ENCODE measurements around the gene TNFRSF11A. TPM values are rescaled to one million over a fixed set of nuclear protein-coding genes. Genes with fewer than 3 reads are reported as not detected.

The TNFRSF11A gene
- total RNA-seq, 2 experiments from 2014 or later = 1.7 TPM

DNA sequence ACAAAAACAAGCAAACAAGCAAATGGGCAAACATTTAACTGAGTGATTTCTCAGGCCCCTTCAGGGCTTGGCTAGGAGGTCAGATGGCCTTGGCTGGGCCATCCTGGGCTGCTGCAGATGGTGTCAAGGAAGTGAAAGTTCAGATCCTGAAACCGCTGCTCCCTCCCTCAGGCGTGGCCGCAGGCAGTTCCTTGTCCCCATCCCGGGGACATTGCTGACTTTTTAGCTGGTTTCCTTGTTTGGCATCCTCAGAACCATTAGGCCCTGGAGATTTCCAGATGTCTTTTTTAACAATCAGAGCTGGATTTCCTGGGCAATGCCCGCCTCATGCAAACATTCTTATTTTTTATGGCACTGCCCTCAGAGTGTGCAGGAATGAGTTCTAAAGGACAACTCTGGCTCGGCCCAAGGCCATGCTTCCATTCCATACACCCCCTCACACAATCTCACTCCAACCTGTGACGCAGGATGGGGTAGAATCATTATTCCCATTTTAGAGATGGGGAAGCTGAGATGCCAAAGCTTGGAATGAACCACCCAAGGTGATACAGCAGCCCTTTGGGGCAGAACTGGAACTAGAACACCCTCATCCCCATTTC lies 111.6 kb downstream of the TNFRSF11A start:
- intact Hi-C loops (cut with DNase I, micrococcal nuclease) = no loop called here
- ATAC-seq (ENCODE audit: poor library complexity) = no peak
- ChIA-PET POLR2A (no interaction called here), CTCF (interaction anchor here (0.5 to 1.1 kb wide), 3 partner anchors 11 to 994 kb away, joined by 3 to 4 read pairs (median 3); no protein-coding TSS in a partner anchor)
- H3K4me1 Mint-ChIP-seq (ENCODE audit: low read depth) = no peaks in the 10 kb centered on the region
- TF ChIP-seq, protein P1, sequence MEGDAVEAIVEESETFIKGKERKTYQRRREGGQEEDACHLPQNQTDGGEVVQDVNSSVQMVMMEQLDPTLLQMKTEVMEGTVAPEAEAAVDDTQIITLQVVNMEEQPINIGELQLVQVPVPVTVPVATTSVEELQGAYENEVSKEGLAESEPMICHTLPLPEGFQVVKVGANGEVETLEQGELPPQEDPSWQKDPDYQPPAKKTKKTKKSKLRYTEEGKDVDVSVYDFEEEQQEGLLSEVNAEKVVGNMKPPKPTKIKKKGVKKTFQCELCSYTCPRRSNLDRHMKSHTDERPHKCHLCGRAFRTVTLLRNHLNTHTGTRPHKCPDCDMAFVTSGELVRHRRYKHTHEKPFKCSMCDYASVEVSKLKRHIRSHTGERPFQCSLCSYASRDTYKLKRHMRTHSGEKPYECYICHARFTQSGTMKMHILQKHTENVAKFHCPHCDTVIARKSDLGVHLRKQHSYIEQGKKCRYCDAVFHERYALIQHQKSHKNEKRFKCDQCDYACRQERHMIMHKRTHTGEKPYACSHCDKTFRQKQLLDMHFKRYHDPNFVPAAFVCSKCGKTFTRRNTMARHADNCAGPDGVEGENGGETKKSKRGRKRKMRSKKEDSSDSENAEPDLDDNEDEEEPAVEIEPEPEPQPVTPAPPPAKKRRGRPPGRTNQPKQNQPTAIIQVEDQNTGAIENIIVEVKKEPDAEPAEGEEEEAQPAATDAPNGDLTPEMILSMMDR (IDR thresholded peaks at IDR 0.05) = no peak
- H3K9me3 Mint-ChIP-seq = no peaks in the 10 kb centered on the region
- Histone ChIP-seq H3K27ac (ENCODE audit: low read depth in 1 of 2, low read length in 2 of 2) (no peak overlapping the region), H3K9me3 (ENCODE audit: control insufficient read depth in 1 of 2, insufficient read depth in 1 of 2, low read length in 2 of 2) (no peaks in the 10 kb centered on the region), H3K36me3 (ENCODE audit: insufficient read depth, low read length) (no peaks in the 10 kb centered on the region), H3K27me3 (ENCODE audit: control insufficient read depth in 1 of 2, insufficient read depth in 2 of 2, low read length in 2 of 2) (peaks cover 0 to 4% of the 10 kb centered on the region in 2 experiments), H3K4me3 (ENCODE audit: low read length) (no peak overlapping the region), H3K4me1 (ENCODE audit: insufficient read depth, low read length) (no peaks in the 10 kb centered on the region)
- H3K27ac Mint-ChIP-seq = no peak overlapping the region
- peak in 1 of 14 experiments; percentile 17 for DNase-seq
- no peak overlapping the region for H3K4me3 Mint-ChIP-seq
- H3K36me3 Mint-ChIP-seq (ENCODE audit: low read depth) = no peaks in the 10 kb centered on the region
- H3K27me3 Mint-ChIP-seq = no peaks in the 10 kb centered on the region

GRCh38 chr18:62437235-62438017 lies 112.3 kb downstream of the TNFRSF11A start:
- no peaks in the 10 kb centered on the region for H3K9me3 ChIP-seq (ENCODE audit: control insufficient read depth in 1 of 2, insufficient read depth in 1 of 2, low read length in 2 of 2)
- H3K36me3 Mint-ChIP-seq (ENCODE audit: low read depth) = no peaks in the 10 kb centered on the region
- ChIA-PET CTCF (interaction anchor here (0.5 to 1.0 kb wide), 2 partner anchors 12 to 993 kb away, joined by 3 to 4 read pairs; no protein-coding TSS in a partner anchor), POLR2A (no interaction called here)
- peaks cover 0 to 4% of the 10 kb centered on the region in 2 experiments for H3K27me3 ChIP-seq (ENCODE audit: control insufficient read depth in 1 of 2, insufficient read depth in 2 of 2, low read length in 2 of 2)
- TF ChIP-seq, protein P1 (IDR thresholded peaks at IDR 0.05) = no peak
- no peaks in the 10 kb centered on the region for H3K27me3 Mint-ChIP-seq
- no peaks in the 10 kb centered on the region for H3K36me3 ChIP-seq (ENCODE audit: insufficient read depth, low read length)
- peak in 2 of 14 experiments; percentile 35 to 52 for DNase-seq
- H3K4me3 ChIP-seq (ENCODE audit: low read length) = no peak overlapping the region
- H3K9me3 Mint-ChIP-seq = no peaks in the 10 kb centered on the region
- no peaks in the 10 kb centered on the region for H3K4me1 ChIP-seq (ENCODE audit: insufficient read depth, low read length)
- intact Hi-C loops (cut with DNase I, micrococcal nuclease) = no loop called here
- H3K4me1 Mint-ChIP-seq (ENCODE audit: low read depth) = no peaks in the 10 kb centered on the region
- ATAC-seq (ENCODE audit: poor library complexity) = no peak
- H3K27ac Mint-ChIP-seq = no peak overlapping the region
- H3K27ac ChIP-seq (ENCODE audit: low read depth in 1 of 2, low read length in 2 of 2) = no peak overlapping the region
- no peak overlapping the region for H3K4me3 Mint-ChIP-seq

GRCh38 chr18:62438018-62438329 lies 112.9 kb downstream of the TNFRSF11A start:
- ChIA-PET POLR2A (no interaction called here), CTCF (no interaction called here)
- ATAC-seq (ENCODE audit: poor library complexity) (no peak), DNase-seq (no peak)
- H3K4me1 Mint-ChIP-seq (ENCODE audit: low read depth) = no peaks in the 10 kb centered on the region
- H3K9me3 ChIP-seq (ENCODE audit: control insufficient read depth in 1 of 2, insufficient read depth in 1 of 2, low read length in 2 of 2) = no peaks in the 10 kb centered on the region
- TF ChIP-seq, protein P1 (IDR thresholded peaks at IDR 0.05) = no peak
- no peaks in the 10 kb centered on the region for H3K27me3 Mint-ChIP-seq
- H3K27ac ChIP-seq (ENCODE audit: low read depth in 1 of 2, low read length in 2 of 2) = no peak overlapping the region
- no peaks in the 10 kb centered on the region for H3K9me3 Mint-ChIP-seq
- no peaks in the 10 kb centered on the region for H3K4me1 ChIP-seq (ENCODE audit: insufficient read depth, low read length)
- H3K36me3 ChIP-seq (ENCODE audit: insufficient read depth, low read length) = no peaks in the 10 kb centered on the region
- no peak overlapping the region for H3K4me3 Mint-ChIP-seq
- intact Hi-C loops (cut with DNase I, micrococcal nuclease) = no loop called here
- H3K27ac Mint-ChIP-seq = no peak overlapping the region
- H3K36me3 Mint-ChIP-seq (ENCODE audit: low read depth) = no peaks in the 10 kb centered on the region
- no peak overlapping the region for H3K4me3 ChIP-seq (ENCODE audit: low read length)
- peaks cover 0 to 4% of the 10 kb centered on the region in 2 experiments for H3K27me3 ChIP-seq (ENCODE audit: control insufficient read depth in 1 of 2, insufficient read depth in 2 of 2, low read length in 2 of 2)

Data from CD4-positive, alpha-beta T cell (primary cell).